Stimulated activated naive B cell treated with anti-CD40 and anti-IgM and Interleukin-4, amounts not matched to agents 10 μg/mL and 1 μg/mL and 100 μg/mL, for 72 hours (primary cell): ENCODE measurements around the gene UPK1A.

Experiments
- ATAC-seq, 2 donors: fragments of 150-1000 bp; cut with Tn5 transposase; replicated peaks; 2 replicates each; pipeline ENCODE4 v1.10.0; 2021; ENCODE audit warnings: moderate library complexity in 1 of 2
- DNase-seq: peaks from one replicate; pipeline ENCODE4 v3.0.0; 2021
- H3K27ac Mint-ChIP-seq: one replicate; pipeline ENCODE4 v1.8.0; 2022; ENCODE audit warnings: mild to moderate bottlenecking, mixed read lengths
- H3K27me3 Mint-ChIP-seq, 2 donors: one replicate each; pipeline ENCODE4 v1.8.0; 2022; ENCODE audit warnings: mixed read lengths in 2 of 2
- H3K36me3 Mint-ChIP-seq, 2 donors: one replicate each; pipeline ENCODE4 v1.8.0; 2022; ENCODE audit warnings: mixed read lengths in 2 of 2, mild to moderate bottlenecking in 1 of 2
- H3K4me1 Mint-ChIP-seq, 2 donors: one replicate each; pipeline ENCODE4 v1.8.0; 2022; ENCODE audit warnings: mixed read lengths in 2 of 2, mild to moderate bottlenecking in 1 of 2
- H3K4me3 Mint-ChIP-seq, 2 donors: one replicate each; pipeline ENCODE4 v1.8.0; 2022; ENCODE audit warnings: mild to moderate bottlenecking in 2 of 2, mixed read lengths in 2 of 2, moderate library complexity in 1 of 2
- H3K9me3 Mint-ChIP-seq, 2 donors: one replicate each; pipeline ENCODE4 v1.8.0; 2022; ENCODE audit warnings: mixed read lengths in 2 of 2, mild to moderate bottlenecking in 1 of 2

Gene UPK1A

DNA sequence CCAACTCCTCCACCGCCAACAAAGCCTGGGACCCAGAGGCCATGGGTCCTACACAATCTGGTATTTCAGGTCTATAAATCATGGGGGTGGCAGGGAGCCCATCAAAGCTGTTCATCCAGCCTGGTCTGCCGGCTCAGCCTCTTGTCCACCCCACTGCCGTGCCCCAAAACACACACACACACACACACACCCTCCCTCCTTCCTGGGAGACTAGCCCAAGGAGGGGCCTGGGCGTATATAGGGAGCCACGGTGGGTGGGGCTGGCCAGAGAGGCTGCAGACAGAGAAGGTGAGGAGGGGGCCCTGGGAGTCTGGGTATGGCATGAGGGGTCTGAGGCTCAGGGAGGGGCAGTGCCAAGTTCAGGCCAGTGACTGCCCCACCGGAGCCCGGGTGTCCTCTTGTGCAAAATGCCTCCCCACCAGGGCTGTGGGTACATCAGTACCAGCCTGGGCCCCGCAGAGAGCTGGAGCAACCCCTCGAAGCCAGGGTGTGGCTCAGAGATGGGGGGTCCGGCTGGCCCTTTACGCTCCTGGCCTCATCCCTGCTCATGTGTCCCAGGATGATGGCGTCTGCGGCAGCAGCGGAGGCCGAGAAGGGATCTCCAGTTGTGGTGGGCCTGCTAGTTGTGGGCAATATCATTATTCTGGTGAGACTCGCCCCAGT lies at the start of gene UPK1A:
Gene UPK1A (plus strand): TSS at position 267 of the 663 bp plus-strand sequence. CDS start 296 bp downstream, at position 563.
- no peaks in the 10 kb centered on the region for H3K9me3 Mint-ChIP-seq
- H3K36me3 Mint-ChIP-seq = peaks cover 7 to 26% of the 10 kb centered on the region in 2 donors
- H3K27me3 Mint-ChIP-seq = peaks cover 12 to 15% of the 10 kb centered on the region in 2 donors
- H3K4me1 Mint-ChIP-seq = peaks cover 0 to 5% of the 10 kb centered on the region in 2 donors
- ATAC-seq (no peak), DNase-seq (no peak)
- H3K4me3 Mint-ChIP-seq = no peak within 1 kb of the TSS
- peak within 1 kb of the TSS; percentile 20 for H3K27ac Mint-ChIP-seq

DNA sequence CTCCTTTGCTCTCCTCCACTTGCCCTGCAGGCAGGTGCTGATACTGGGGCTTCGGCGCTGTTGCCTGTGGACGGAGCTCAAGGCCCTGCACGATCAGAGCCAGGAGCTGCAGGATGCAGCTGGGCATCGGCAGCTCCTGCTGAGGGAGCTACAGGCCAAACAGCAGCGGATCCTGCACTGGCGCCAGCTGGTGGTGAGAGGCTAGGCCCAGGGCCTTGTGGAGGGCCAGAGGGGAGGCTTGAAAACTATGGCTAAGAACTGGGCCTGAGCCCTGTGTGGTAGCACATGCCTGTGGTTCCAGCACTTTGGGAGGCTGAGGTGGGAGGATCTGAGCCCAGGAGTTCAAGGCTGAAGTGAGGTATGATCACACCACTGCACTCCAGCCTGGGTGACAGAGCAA lies 47.5 kb upstream of the UPK1A start:
- no peaks in the 10 kb centered on the region for H3K27me3 Mint-ChIP-seq
- DNase-seq (no peak), ATAC-seq (no peak)
- H3K9me3 Mint-ChIP-seq = no peaks in the 10 kb centered on the region
- H3K27ac Mint-ChIP-seq = no peak overlapping the region
- H3K36me3 Mint-ChIP-seq = peaks cover 39 to 66% of the 10 kb centered on the region in 2 donors
- H3K4me3 Mint-ChIP-seq = no peak overlapping the region
- peaks cover under 1 to 6% of the 10 kb centered on the region in 2 donors for H3K4me1 Mint-ChIP-seq

DNA sequence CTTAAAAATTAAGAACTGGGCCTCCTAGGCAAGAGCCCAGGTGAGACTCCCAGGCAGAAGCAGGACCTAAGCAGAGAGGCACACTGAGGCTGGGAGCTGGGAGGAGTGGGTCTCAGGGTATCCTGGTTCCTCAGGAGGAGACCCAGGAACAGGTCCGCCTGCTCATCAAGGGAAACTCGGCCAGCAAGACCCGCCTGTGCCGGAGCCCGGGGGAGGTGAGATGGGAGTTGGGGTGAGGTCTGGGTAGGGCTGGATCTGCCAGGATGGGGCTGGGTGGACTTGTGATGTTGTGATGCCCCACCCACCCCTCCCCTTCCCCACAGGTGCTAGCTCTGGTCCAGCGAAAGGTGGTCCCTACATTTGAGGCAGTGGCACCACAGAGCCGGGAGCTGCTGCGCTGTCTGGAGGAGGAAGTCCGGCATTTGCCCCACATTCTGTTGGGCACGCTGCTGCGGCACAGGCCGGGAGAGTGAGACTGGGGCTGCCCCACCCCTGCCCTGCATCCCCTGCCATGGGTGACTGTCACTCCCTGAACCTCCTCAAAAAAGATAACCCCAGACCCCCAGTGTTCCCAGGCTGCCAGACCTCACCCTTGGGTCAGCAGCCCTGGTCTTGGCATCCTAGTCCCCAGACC lies 46.9 kb upstream of the UPK1A start:
- Mint-ChIP-seq H3K27me3 (no peaks in the 10 kb centered on the region), H3K36me3 (peaks cover 39 to 66% of the 10 kb centered on the region in 2 donors), H3K4me3 (no peak overlapping the region), H3K9me3 (no peaks in the 10 kb centered on the region), H3K4me1 (peaks cover 0 to 4% of the 10 kb centered on the region in 2 donors), H3K27ac (no peak overlapping the region)
- no peak for DNase-seq
- ATAC-seq = no peak

- Mint-ChIP-seq H3K4me3 (no peak overlapping the region), H3K4me1 (peaks cover 0 to 4% of the 10 kb centered on the region in 2 donors), H3K36me3 (peaks cover 39 to 64% of the 10 kb centered on the region in 2 donors), H3K27me3 (no peaks in the 10 kb centered on the region), H3K9me3 (no peaks in the 10 kb centered on the region), H3K27ac (no peak overlapping the region)
- DNase-seq = no peak
- no peak for ATAC-seq
Measured at GRCh38 chr19:35620001-35620400, 46.3 kb upstream of the UPK1A start.

DNA sequence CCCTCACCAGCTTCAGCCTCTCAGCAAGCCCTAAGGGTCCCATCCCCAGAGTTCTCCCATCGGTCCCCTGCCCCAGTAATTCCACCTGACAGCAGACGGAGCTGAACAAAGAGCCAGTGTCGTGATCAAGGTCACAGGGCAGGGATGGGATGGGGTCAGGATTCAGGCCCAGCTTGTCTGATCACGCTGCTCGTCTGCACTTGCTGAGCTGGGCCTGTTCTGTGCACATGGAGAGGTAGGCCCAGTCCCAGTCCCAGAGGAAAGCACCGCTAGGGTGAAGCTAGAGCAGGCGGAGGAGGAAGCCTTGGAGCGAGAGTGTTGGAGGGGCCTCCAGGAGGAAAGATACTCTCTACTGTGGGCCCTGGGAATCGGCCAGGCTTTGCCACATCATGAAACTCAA lies 44.6 kb upstream of the UPK1A start:
- no peaks in the 10 kb centered on the region for H3K4me1 Mint-ChIP-seq
- peak overlapping the region; percentile 17 for H3K27ac Mint-ChIP-seq
- no peak overlapping the region for H3K4me3 Mint-ChIP-seq
- H3K9me3 Mint-ChIP-seq = no peaks in the 10 kb centered on the region
- H3K27me3 Mint-ChIP-seq = no peaks in the 10 kb centered on the region
- DNase-seq (no peak), ATAC-seq (no peak)
- H3K36me3 Mint-ChIP-seq = peaks cover 30 to 56% of the 10 kb centered on the region in 2 donors

DNA sequence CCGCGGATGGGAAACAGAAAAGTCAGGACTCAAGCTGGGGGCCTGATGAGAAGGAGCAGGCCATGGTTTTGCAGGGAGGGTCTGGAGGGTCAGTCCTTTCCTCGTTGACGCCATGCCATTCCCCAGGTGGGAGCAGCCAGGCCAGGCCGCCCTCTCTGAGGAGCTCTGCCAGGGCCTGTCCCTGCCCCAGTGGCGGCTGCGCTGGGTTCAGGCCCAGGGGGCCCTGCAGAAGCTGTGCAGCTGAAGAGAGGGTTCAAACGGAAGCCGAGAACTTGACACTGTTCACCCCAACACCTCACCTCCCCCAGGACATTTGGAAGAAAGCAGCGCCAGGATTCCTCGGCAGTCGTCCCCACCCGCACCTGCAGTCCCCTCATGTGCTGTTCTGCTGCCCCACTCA lies 43.6 kb upstream of the UPK1A start:
- Mint-ChIP-seq H3K27me3 (no peaks in the 10 kb centered on the region), H3K9me3 (no peaks in the 10 kb centered on the region), H3K27ac (no peak overlapping the region), H3K4me3 (no peak overlapping the region), H3K4me1 (no peaks in the 10 kb centered on the region), H3K36me3 (peaks cover 30 to 47% of the 10 kb centered on the region in 2 donors)
- ATAC-seq (no peak), DNase-seq (no peak)

DNA sequence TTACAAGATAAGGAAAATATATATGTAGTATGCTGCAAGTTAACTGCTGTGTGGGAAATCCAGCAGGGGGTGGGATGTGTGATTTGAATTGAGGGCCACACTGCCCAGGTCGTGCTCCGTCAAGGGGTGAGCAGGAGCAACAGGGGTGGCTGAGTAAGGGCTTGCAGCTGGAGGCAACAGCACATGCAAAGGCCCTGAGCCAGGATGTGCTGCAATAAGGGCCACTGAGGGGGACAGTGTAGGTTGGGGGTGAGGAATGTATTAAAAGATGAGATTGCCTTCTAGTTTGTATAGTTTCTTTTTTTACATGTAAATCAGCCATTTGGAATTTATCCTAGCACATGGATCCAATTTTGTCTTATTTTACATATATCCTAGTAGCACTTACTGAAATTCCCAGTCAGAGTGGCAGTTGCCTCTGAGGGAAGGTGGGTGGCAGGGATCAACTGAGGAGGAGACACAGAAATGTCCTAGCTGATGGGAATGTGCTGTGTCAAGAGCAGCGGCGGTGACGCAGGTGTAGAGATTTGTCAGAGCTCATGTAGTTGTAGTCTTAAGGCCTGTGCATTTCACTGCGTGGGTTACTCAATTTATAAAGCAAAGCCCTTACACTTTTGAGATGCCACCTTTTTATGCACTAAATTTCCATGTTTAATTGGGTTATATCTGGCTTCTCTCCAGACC lies 42.8 kb upstream of the UPK1A start:
- ATAC-seq = no peak
- Mint-ChIP-seq H3K4me3 (no peak overlapping the region), H3K9me3 (no peaks in the 10 kb centered on the region), H3K4me1 (peaks cover 2 to 5% of the 10 kb centered on the region in 2 donors), H3K27ac (peak overlapping the region; percentile 44), H3K27me3 (no peaks in the 10 kb centered on the region), H3K36me3 (peaks cover 27 to 43% of the 10 kb centered on the region in 2 donors)
- DNase-seq = no peak

GRCh38 chr19:35628264-35628564 lies 38.1 kb upstream of the UPK1A start:
- Mint-ChIP-seq H3K9me3 (no peaks in the 10 kb centered on the region), H3K4me1 (peaks cover 17 to 26% of the 10 kb centered on the region in 2 donors), H3K4me3 (peak overlapping the region; percentile 96 to 97), H3K27ac (peak overlapping the region; percentile 98), H3K27me3 (no peaks in the 10 kb centered on the region), H3K36me3 (peaks cover 31 to 42% of the 10 kb centered on the region in 2 donors)
- DNase-seq = no peak
- ATAC-seq = peak; percentile 33 to 38

- DNase-seq (peak; percentile 97), ATAC-seq (peak; percentile 99 to 100)
- Mint-ChIP-seq H3K4me3 (peak within 1 kb of the TSS; percentile 96 to 97), H3K27ac (peak within 1 kb of the TSS; percentile 98), H3K4me1 (peaks cover 17 to 26% of the 10 kb centered on the region in 2 donors), H3K9me3 (no peaks in the 10 kb centered on the region), H3K27me3 (no peaks in the 10 kb centered on the region), H3K36me3 (peaks cover 35 to 46% of the 10 kb centered on the region in 2 donors)
Measured at GRCh38 chr19:35628565-35629331, 37.6 kb upstream of the UPK1A start, which contains the start of gene RBM42. TSS of gene RBM42 (plus strand) at chr19:35629036. CDS start at chr19:35629154, 118 bp downstream.

GRCh38 chr19:35629332-35629633 lies 37.0 kb upstream of the UPK1A start:
- Mint-ChIP-seq H3K4me1 (peaks cover 17 to 26% of the 10 kb centered on the region in 2 donors), H3K4me3 (peak overlapping the region; percentile 96 to 97), H3K36me3 (peaks cover 38 to 50% of the 10 kb centered on the region in 2 donors), H3K9me3 (no peaks in the 10 kb centered on the region), H3K27me3 (no peaks in the 10 kb centered on the region), H3K27ac (peak overlapping the region; percentile 98)
- ATAC-seq (no peak), DNase-seq (no peak)

- Mint-ChIP-seq H3K36me3 (peaks cover 66 to 73% of the 10 kb centered on the region in 2 donors), H3K4me3 (no peak overlapping the region), H3K4me1 (peaks cover 13 to 21% of the 10 kb centered on the region in 2 donors), H3K9me3 (no peaks in the 10 kb centered on the region), H3K27me3 (no peaks in the 10 kb centered on the region), H3K27ac (no peak overlapping the region)
- DNase-seq (no peak), ATAC-seq (no peak)
Measured at GRCh38 chr19:35633727-35634440, 32.4 kb upstream of the UPK1A start.

DNA sequence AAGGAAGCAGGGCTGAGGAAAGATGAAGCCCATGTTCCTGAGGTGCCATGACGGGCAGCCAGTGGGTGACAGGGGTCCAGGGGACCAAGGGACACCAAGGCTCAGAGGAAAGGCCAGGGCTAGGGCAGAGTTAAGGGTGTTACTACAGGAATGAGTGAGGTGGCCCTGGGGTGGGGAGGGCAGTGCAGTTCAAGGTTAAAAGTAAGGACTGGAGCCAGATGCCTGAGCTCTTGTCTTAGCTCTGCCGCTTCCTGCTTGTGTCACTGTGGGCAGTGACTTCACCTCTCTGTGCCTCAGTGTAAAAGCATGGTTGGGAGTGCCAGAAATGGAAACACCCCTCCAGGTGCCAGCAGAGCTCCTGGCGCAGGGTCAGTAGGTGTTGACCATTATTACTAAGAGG lies 29.7 kb upstream of the UPK1A start:
- Mint-ChIP-seq H3K27me3 (no peaks in the 10 kb centered on the region), H3K4me3 (no peak overlapping the region), H3K36me3 (peaks cover 54 to 56% of the 10 kb centered on the region in 2 donors), H3K4me1 (peaks cover 5 to 18% of the 10 kb centered on the region in 2 donors), H3K9me3 (no peaks in the 10 kb centered on the region), H3K27ac (no peak overlapping the region)
- no peak for ATAC-seq
- DNase-seq = no peak

- Mint-ChIP-seq H3K4me1 (peaks cover 4 to 18% of the 10 kb centered on the region in 2 donors), H3K9me3 (no peaks in the 10 kb centered on the region), H3K4me3 (no peak overlapping the region), H3K36me3 (peaks cover 49 to 51% of the 10 kb centered on the region in 2 donors), H3K27me3 (no peaks in the 10 kb centered on the region), H3K27ac (no peak overlapping the region)
- DNase-seq (no peak), ATAC-seq (no peak)
Measured at GRCh38 chr19:35637165-35637564, 29.2 kb upstream of the UPK1A start.

- ATAC-seq (no peak), DNase-seq (no peak)
- no peaks in the 10 kb centered on the region for H3K27me3 Mint-ChIP-seq
- no peak overlapping the region for H3K4me3 Mint-ChIP-seq
- no peak overlapping the region for H3K27ac Mint-ChIP-seq
- peaks cover 7 to 30% of the 10 kb centered on the region in 2 donors for H3K4me1 Mint-ChIP-seq
- peaks cover 31 to 32% of the 10 kb centered on the region in 2 donors for H3K36me3 Mint-ChIP-seq
- H3K9me3 Mint-ChIP-seq = no peaks in the 10 kb centered on the region
Measured at GRCh38 chr19:35639321-35639639, 27.0 kb upstream of the UPK1A start.
